ENCODE measurements around the gene CFAP300.

The CFAP300 gene

DNA sequence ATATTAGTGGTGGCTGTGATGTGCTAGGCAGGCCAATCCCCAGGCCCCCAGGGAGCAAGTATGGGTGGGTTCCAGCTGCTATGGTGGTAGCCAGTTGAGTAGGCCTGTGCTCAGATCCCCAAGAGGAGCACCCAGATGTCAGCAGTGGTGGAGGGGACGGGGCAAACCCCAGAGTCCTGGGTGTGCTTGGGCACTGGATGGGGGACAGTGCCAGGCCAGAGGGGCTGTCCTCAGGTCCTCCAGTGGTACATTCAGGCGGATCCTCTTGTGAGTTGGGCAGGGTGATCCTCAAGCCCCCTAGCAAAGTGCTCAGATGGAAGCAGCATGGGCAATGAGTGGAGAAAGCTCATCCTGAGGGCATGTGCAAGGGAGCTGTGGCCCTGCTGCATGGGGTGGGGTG lies 26.0 kb downstream of the CFAP300 start:
- no peak for DNase-seq

DNA sequence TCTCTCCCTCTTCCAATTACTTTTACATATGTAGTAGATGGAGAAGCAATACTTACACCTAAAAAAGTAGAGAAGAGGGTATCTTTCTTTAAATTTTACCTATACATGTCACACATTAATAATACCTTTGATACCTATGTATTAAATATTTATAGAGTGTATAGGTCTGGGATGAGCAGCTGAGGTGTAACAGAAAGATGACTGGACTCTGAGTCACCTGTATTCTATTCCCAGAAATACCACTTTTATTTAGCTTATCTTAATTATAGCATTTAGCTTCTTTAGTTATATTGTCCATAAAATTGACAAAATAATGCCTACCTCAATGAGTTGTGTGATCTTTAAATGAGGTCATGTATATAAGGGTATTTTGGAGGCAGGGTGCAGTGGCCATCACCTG lies 32.4 kb downstream of the CFAP300 start:
- no peak for DNase-seq

DNA sequence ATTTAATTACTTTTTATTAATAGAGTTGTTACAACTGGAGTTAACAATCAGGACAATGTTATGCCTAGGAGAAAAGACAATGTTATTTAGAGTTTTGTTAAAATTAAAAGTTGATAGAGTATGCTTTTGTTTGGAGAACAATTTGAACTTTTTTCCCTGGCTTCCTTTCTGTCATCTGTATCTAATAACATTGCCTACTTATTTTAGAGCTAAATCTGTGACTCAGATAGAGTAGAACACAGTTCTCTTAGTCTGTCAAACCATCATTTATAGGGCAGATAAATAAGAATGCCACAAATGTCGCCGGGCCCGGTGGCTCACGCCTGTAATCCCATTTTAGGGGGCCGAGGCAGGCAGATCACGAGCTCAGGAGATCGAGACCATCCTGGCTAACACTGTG lies 34.1 kb downstream of the CFAP300 start:
- DNase-seq, result no peak

DNA sequence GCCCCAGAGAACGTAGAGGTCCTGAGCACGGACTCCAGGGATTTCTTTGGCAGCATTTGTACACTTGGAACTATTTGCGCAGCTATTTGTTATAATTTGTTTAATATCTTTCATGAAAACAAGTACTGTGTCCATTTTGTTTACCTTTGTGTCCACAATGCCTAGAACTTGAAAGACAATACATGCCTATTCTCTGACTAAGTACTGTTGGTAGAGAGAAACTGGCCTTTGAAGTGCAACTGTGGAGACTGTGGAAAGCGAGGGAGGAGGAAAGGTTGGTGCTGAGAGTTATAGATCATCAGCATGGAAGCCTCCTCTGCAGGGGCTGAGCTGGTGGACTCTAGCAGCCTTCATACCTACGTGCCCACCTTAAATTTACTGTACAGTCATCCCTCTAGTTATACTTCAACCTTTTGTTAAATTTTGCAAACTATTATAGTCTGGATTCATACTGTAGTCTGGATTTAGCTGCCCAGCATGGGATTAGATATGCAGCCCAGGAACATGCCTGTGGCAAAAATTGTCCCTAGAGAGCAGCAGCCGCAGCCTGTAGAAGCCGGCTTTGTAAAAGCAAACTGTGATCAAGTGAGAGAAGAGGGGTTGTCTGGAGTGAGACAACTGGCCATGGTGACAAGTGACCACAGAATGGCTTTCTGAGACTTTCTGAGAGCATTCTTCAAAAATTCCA lies 38.8 kb downstream of the CFAP300 start:
- no peak for DNase-seq

DNA sequence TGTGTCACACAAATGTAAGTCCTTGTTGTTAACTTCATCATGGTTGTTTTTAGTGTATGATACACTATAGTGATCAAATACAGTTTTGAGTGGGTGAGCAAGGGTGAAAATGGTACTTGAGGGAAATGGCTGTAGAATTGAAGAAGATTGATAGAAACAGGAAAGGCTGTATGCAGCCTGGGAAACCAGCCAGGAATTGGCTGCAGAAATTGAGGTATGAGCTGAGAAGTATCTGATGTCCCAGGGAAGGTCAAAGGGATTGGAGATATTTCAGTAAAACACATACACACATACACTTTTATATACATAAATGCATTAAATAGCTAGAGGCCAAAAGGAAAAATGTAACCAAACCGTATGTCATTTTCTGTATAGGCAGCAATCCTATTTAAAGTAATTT lies 49.9 kb downstream of the CFAP300 start:
- no peak for DNase-seq

DNA sequence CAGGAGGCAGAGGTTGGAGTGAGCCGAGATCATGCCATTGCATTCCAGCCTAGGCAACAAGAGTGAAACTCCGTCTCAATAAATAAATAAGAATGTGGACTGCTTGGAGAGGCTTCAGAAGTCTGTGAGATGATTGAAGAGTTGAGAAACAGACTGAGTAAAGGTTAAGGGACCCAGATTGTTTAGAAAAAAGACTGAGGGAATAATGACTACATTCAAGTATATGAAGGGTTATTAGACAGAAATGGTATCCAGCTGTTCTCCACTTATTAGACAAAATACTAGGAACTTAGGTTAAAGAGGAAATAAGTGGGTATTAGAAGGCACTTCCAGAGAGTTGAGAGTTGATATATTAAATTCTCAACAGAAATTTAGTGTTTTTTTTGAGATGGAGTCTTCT lies 52.5 kb downstream of the CFAP300 start:
- DNase-seq, result no peak

DNA sequence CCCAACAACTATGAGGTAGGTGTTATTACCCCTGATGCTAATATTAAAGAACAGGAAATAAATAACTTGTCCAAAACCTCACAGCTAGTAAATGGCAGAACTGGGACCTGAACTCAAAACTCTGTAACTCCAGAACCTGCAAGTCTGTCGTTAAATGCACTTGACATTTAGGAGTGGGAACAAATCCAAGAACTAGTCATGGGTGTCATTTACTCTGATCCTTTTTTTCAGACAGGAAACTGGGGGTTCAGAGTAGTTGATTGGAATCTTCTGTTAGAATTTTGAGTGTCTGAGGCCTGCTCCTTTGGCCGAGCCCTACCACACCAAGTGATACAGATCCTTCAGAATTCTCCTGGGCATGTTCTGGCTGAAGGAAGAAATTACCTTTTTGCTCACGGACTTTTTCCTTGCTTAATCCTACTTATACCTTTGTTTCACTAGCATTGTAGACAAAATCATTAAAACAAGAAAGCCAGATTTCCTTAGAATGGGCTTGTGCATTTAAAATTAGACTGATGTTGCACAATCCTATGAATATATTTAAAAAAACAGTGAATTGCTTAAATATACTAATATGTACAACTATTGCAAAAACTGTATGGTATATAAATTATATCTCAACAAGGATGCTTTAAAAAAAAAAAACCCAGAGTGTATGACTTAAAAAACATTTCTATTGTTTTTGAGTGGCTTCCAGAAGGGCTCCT lies 61.6 kb downstream of the CFAP300 start:
- DNase-seq, result no peak

DNA sequence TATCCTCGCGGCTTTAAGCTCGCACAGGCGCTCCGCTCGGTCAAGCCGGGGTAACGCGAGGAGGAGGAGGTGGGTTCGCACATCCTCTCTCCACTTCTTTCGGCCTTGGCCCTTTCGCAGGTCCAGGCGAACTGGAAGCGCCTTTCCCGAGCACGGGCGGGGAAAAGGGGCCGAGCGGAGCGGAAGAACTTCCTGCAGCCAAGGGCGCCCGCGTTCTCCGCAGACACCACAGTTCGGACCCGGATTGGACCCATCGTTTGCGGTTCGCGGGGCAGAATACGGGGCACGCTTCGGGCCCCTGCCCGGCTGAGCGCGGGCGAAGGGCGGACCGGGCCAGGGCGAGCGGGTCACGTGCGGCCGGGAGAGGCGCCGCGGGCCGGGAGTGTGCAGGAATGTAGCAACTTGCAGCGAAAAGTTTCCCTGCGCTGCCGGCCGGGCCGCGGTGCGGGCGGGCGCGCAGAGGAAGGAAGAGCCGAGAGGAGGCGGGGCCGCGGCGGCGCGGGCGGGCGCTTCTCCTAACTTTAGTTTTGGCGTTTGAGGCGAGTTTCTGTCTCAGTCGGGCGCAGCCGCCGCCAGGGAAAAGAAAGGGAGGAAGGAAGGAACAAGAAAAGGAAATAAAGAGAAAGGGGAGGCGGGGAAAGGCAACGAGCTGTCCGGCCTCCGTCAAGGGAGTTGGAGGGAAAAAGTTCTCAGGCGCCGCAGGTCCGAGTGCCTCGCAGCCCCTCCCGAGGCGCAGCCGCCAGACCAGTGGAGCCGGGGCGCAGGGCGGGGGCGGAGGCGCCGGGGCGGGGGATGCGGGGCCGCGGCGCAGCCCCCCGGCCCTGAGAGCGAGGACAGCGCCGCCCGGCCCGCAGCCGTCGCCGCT lies 62.9 kb downstream of the CFAP300 start, which contains the start of gene YAP1:
Gene YAP1, plus strand, starts transcription at position 552 of the 865 bp plus-strand sequence. CDS start 402 bp downstream, outside the sequence.
- peak; percentile 61 for DNase-seq

DNA sequence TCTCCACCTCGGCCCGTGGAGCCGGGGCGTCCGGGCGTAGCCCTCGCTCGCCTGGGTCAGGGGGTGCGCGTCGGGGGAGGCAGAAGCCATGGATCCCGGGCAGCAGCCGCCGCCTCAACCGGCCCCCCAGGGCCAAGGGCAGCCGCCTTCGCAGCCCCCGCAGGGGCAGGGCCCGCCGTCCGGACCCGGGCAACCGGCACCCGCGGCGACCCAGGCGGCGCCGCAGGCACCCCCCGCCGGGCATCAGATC lies 63.4 kb downstream of the CFAP300 start:
- no peak for DNase-seq

DNA sequence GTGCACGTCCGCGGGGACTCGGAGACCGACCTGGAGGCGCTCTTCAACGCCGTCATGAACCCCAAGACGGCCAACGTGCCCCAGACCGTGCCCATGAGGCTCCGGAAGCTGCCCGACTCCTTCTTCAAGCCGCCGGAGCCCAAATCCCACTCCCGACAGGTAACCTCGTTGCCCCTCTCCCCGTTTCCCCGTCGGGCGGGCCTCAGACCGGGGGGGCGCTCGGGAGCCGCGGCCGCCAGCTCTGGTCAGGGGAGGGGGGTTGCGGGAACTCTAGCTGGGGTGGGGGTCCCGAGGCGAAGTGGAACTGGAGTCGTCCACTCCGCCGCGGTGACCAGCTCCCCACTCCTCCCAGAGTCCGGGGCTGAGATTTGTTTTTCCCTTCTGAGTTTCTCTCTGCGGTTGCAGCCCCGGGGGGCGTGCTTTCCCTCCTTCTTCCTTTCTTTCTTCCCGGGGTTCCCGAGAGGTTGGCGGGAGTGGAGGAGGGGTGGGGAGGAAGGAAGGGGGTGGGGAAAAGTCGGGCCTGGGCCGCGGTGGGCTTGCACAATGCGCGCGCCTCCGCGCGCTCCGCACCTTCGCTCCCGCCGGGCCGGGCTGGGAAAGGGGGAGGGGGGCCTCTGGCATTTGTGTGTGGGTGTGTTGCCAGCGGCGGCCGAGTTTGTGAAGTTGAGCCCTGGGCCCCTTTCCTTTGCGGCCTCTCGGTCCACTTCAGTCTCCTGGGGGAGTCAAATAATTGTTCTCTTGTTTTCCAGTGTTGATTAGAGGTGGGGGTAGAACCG lies 64.0 kb downstream of the CFAP300 start:
- no peak for DNase-seq

DNA sequence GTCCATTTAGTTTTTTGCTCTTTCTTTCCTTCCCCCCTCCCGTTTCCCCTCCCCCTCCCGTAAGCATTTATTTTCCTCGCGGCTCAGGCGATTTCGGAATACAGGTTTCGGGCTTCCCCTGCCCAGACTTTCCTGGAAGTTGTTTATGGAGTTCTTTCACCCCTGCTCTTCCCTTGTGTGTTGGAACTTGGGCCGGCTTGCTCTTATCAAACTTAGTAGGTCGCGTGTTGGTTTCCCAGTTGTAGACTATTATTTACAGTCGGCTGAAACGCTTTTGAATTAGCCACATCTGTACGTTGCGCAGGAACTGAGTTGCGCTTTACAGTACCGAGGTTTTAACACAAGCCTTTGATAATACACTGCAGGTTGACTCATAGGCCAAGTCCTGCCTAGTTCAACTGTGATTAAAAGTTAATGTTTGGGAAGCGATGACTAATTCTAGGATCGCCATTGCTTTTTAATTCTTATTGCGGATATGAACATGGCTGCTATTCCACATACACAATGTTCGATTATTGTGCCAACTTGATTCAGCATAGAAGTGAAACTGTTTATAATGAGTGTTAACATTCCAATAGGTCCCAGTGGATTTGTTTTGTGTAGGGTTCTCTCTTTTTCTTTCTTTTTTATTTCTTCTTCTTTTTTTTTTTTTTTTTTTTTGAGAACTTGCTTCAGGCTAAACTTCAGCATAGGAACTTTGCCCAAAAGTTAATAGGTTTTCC lies 64.7 kb downstream of the CFAP300 start:
- no peak for DNase-seq

DNA sequence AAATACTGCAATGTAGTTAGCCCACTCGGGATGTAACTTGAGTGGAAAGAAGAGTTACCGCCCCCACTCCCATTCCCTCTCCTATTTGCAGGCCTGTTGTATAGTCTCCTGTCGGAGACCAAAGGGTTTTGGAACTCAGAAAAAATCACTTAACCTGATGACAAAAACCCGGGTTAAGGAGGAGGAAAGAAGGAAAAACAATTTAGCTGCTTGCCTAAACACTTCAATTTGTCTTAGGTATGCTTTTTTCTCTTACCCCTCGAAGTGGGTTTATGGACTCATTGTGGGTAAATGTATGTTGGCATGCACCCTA lies 65.2 kb downstream of the CFAP300 start:
- no peak for DNase-seq

DNA sequence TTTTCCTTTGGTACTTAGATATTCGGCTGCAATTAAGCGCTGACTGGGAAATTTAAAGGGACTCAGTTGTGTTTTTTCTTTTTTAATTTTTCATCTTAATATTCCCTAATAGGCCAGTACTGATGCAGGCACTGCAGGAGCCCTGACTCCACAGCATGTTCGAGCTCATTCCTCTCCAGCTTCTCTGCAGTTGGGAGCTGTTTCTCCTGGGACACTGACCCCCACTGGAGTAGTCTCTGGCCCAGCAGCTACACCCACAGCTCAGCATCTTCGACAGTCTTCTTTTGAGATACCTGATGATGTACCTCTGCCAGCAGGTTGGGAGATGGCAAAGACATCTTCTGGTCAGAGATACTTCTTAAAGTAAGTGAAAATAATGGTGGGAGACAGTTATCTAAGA lies 66.8 kb downstream of the CFAP300 start:
- no peak for DNase-seq

DNA sequence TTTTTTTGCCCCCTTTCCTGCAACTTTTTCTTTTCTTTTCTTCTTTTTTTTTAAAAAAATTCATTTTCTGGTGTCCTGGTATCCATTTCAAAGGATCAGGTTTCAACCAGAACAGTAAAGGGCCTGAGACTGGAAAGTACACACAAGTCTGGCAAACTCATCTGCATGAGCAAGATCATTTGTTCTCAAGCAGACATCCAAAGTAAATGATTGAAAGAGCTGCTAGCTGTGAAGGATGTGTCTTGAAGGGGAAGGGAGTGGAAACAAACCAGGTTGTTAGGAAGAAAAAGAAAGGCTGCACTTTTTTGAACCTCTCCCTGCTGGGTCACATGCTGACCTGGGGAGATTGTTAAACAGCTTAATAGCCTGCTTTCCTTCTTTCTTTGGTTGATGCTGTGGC lies 68.3 kb downstream of the CFAP300 start:
- no peak for DNase-seq

DNA sequence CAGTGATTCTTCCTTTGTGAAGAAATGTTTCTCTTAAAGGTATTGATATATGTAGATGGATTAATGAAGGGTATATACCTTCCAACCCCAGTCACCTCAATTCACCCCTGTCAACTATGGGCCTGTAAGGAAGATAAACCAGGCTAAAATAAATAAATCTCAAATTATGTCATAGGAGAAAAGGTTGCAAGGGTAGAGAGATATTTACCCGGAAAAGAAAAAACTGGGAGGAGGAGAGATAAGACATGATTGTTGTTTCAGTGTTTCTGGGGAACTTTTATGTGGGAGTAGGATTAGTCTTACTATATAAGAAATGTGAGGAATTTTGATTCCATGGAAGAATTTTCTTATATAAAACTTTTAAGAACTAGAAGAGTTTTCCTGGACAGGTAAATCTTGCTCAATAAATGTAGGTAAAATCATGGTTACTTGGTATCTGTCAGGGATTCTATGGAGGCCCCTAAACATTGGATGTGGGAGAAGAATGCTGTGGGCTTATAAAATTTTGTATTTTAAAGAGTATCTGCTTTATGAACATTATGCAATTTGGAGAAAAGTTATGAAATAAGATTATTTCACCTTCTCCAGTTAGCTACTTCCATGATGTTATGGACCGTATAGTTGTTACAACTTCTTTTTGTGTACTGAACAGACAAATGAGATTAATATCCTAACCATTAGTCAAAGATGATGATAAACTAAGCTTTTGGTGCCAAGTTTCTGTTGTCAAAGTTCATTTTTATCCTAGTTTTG lies 69.4 kb downstream of the CFAP300 start:
- no peak for DNase-seq

DNA sequence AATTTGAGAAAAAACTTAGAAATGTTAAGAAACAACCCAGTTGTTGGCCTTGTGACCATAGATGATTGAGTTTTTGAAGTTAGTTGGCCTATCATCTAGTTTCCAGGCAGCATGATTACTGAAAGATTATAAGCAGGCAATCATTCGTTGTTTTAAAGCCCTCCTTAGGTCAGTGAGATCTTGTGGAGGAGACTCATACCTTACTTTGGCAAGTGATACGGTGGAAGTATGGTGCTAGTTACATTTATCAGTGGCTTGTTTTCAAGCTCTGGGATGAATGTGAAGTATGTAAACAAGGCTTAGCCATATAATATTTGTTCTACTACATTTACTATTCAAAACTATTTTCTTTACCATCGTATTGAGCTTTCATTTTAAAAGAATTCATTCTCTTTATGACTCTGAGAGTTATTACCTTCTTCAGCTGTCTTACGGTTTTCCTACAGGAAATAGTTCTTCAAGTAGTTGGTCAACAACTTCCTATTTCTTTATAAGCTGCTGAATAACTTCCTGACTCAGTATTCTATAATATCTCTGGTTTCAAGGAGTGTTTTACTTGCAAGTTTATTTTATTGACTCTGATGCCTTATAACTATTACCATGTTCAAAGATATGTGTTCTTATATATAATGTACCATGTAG lies 70.4 kb downstream of the CFAP300 start:
- DNase-seq, result no peak

DNA sequence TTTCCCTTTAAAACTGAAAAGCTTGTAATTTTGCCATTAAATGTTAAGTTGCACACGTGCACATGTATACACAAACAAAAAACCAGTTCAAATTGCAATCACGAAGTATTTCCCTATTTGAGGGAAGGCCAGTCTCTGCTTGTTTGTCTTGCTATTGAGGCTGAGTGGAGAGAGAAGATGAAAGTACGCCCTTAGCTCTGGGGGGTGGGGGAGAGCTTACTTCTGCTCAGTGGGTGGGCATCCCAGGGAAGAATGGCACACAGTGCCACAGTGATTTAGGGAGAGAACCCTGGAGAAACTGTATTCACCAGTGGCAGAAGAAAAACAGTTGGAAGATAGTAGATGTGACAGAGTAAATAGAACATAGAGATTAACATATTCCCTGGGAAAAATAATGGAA lies 71.7 kb downstream of the CFAP300 start:
- no peak for DNase-seq

DNA sequence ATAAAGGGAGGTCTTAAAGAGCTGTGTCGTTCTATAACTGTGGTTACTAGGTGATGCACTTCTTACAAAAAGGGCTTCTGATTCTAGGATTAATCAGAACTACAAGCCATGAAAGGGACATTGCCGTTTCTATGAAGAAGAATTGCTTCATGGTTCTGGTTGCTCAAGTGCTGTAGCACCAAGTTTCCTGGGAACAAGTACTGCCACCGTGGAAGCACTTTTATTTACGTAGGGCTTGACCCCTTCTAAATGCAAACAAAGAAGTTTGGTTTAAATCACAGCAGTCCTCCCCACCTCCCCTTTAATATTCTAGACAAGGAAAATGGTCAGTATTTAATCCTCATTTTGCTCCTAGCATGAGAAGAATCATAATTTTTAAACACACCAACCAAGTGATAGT lies 72.8 kb downstream of the CFAP300 start:
- DNase-seq, result no peak

DNA sequence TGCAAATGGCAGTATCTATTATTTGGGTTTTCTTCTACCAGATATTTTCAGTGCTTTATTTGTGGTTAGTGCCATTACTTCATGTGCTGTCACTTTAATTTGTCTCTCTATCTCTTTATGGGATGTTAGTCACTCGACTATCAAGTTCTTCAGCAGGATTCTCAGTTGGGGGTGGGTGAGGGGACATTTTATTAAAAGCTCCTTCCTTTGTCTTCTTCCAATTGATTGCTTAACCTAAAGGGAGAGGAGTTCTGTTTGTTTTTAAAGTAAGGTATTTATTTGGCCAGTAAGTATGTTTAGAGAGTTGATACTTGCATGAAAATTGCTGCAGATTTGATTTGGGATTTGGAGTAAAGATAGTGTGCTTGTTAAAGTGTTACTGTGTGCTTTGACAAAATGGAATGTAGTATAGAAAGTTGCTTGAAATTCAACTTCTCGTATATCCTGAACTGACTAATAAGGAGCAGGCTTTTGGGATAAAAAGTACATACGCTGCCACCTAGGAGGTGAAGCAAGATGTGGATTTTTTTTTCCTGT lies 73.3 kb downstream of the CFAP300 start:
- no peak for DNase-seq

DNA sequence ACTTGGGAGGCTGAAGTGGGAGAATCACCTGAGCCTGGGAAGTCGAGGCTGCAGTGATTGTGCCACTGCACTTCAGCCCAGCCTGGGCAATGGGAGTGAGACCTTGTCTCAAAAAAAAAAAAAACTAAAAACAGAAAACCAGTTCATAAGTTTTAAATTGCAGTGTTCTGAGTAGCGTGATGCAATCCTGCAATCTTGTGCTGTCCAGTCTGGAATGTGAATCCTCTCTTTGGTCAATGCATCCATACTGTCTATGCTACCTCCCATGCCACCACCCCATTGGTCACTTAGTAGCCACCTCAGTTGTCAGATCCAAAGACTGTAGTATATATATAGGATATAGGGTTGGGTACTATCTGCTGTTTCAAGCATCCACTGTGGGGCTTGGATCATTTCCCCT lies 74.1 kb downstream of the CFAP300 start:
- DNase-seq, result no peak
